OCI-M2 (cell line): ENCODE data around the gene SLC16A4.
"Not testable (repeated sequence)": the region's sequence is repeated elsewhere in the genome, so short reads cannot be mapped to it uniquely, and the experiment has no call there.

Experiments used
- DNase-seq: peaks from one replicate; lab custom pipeline; 2025; ENCODE audit not compliant: unreplicated experiment; lab: John Stamatoyannopoulos, UW

SLC16A4 gene

GRCh38 chr1:110409316-110409715 is 18.5 kb upstream of the SLC16A4 start:
- no peak for DNase-seq

GRCh38 chr1:110408488-110408887 is 17.7 kb upstream of the SLC16A4 start:
- no peak for DNase-seq

- peak; percentile 33 for DNase-seq
Measured at GRCh38 chr1:110407260-110408210, 16.7 kb upstream of the SLC16A4 start, which contains the start of gene LAMTOR5. Gene LAMTOR5 (minus strand): TSS chr1:110407694. CDS start chr1:110407620, 74 bp downstream.

- not testable (repeated sequence) for DNase-seq
Measured at GRCh38 chr1:110406407-110406806, 15.6 kb upstream of the SLC16A4 start.

GRCh38 chr1:110404401-110404800 is 13.6 kb upstream of the SLC16A4 start:
- DNase-seq = no peak

GRCh38 chr1:110403805-110404204 is 13.0 kb upstream of the SLC16A4 start:
- no peak for DNase-seq

- not testable (repeated sequence) for DNase-seq
Measured at GRCh38 chr1:110396259-110396958, 5.6 kb upstream of the SLC16A4 start.

- no peak for DNase-seq
Measured at GRCh38 chr1:110394493-110394820, 3.6 kb upstream of the SLC16A4 start.

- no peak for DNase-seq
Measured at GRCh38 chr1:110393691-110394492, 3.1 kb upstream of the SLC16A4 start.

- no peak for DNase-seq
Measured at GRCh38 chr1:110393286-110393685, 2.5 kb upstream of the SLC16A4 start.

GRCh38 chr1:110390096-110390495 is 730 bp downstream of the SLC16A4 start:
- no peak for DNase-seq

GRCh38 chr1:110387048-110387754 is 3.6 kb downstream of the SLC16A4 start:
- no peak for DNase-seq

GRCh38 chr1:110385369-110385768 is 5.5 kb downstream of the SLC16A4 start:
- no peak for DNase-seq

- no peak for DNase-seq
Measured at GRCh38 chr1:110384581-110385321, 6.1 kb downstream of the SLC16A4 start.

GRCh38 chr1:110383251-110383990 is 7.4 kb downstream of the SLC16A4 start:
- DNase-seq = no peak

GRCh38 chr1:110380672-110381283 is 10.0 kb downstream of the SLC16A4 start:
- no peak for DNase-seq

GRCh38 chr1:110375490-110375889 is 15.3 kb downstream of the SLC16A4 start:
- no peak for DNase-seq

- DNase-seq = no peak
Measured at GRCh38 chr1:110370827-110371226, 20.0 kb downstream of the SLC16A4 start.

GRCh38 chr1:110364221-110364620 is 26.6 kb downstream of the SLC16A4 start:
- no peak for DNase-seq
